GM19043 (cell line): Measurements from ENCODE around the gene GET4.

Experiments
- ATAC-seq: cut with Tn5 transposase; IDR thresholded peaks from one replicate; pipeline ENCODE4 v1.9.1; 2021; ENCODE audit warnings: low read depth; ENCODE audit not compliant: unreplicated experiment

GET4 gene

DNA sequence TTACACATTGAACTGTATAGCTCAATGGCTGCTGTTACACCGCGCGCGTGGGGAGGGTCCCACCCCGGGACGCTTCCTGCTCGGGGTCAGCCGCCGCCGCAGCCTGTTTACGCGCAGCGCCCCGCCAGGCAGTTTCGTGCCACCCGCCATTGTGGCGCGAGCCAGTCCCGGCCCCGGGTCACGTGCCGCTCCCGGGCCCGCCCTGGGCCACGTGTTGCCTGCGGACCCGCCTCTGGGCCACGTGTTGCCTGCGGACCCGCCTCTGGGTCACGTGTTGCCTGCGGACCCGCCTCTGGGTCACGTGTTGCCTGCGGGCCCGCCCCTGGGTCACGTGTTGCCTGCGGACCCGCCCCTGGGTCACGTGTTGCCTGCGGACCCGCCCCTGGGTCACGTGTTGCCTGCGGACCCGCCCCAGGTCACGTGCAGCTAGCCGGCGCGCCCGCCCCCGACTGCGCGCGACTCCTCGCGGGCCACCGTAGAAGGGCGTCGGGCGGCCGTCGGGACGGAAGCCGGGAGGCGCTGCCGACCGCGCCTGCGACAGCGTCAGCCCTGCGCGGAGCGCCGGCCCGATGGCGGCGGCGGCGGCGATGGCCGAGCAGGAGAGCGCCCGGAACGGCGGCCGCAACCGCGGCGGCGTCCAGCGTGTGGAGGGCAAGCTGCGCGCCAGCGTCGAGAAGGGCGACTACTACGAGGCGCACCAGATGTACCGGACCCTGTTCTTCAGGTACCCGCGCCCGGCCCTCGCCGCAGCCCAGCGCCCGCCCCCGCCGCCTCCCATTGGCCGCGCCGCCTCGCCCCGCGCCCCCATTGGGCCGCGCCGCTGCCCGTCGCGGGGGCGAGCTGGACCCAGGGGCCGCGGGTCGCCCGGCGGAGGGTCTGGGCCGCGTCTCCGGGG is at the start of gene GET4:
TSS of gene GET4 (plus strand) at position 478 of the 895 bp plus-strand sequence. CDS start at position 570, 92 bp downstream.
- peak; percentile 62 for ATAC-seq

GRCh38 chr7:828793-829561 is 47.4 kb upstream of the GET4 start:
- no peak for ATAC-seq

GRCh38 chr7:830069-830468 is 46.3 kb upstream of the GET4 start:
- no peak for ATAC-seq

DNA sequence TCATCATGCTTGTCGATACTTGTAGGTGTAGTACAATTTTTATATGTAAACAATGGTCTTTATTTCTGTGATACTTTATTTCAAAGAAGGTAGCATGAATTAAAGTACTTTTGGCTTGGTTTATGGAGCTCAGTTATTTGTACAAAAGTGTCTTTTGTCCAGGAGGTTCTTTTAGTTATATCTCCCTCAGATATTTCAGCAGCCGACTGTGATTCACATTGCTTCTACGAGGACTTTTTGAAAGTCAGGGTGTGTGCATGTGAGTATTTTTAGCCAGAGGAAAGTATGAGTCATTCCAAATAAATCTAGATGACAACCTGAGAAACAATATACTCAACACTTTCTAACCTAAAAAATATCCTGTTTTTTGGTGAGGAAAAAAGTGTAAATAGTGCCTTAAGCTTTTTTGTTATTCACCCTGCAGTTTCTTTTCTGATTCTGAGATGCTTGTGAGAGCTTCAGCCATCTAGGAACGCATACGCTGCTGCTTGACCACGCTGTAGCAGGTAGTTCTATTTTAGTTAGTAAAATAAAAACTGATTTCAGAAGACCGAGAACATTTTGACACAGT is 44.7 kb upstream of the GET4 start:
- ATAC-seq: no peak

DNA sequence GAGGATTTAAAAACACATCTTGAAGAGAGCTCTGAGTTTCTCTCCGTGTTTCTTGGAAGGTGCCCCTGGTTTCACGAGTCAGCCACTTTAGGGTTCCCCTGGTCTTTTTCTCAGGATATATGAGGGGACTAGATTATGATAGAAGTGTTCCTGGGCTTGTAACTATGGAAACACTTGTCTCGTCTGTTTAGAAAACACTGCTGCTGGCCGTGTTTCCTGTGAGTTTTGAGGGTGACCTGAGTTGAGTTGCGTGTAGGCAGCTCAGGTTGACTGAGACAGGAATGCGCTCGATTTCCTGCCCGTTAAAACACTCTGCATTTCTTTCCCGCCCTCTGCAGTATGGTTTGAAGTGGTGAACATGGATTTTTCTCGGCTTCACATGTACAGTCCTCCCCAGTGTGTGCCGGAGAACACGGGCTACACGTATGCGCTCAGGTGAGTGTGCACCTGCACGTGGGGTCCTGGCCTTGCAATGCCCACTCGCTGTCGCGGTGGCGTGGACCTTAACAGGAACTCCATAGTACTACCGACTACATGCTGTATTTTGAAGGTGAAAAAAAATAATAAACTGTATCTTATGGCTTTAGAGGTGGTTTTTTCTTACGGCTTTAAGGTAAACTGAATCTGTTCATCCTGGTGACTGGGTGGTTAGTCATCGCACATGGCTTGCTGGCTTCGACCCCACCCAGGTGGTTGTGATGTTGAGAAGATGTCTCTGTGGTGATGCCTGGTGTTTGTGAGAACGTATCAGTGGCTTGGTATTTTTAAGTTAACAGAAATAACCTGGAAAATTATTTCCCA is 44.0 kb upstream of the GET4 start, which contains the start of gene SUN1:
TSS of gene SUN1 (plus strand) at position 310 of the 801 bp plus-strand sequence. CDS start at position 359, 49 bp downstream.
- ATAC-seq: no peak

- ATAC-seq: no peak
Measured at GRCh38 chr7:832968-833424, 43.4 kb upstream of the GET4 start.

- ATAC-seq: no peak
Measured at GRCh38 chr7:833601-834258, 42.6 kb upstream of the GET4 start.

DNA sequence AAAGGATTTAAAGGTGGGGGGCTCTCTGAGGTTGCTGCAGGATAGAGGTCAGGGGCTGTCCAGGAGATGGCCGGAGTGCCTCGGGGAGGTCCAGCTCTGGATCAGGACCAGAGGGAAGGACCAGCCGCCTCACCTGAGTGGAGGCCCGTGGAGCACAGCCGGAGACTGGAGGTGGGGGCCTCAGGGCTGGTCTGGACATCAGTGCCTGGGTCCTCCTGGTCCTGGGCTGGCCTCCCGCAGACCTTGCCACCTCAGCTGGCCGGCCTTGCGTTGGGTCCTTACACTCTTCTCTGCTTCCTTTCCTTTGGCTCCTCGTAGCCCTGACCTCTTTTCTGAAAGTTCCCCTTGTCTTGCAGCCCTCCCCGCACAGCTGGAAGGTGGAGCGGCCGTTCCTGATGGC is 42.1 kb upstream of the GET4 start:
- ATAC-seq: no peak

DNA sequence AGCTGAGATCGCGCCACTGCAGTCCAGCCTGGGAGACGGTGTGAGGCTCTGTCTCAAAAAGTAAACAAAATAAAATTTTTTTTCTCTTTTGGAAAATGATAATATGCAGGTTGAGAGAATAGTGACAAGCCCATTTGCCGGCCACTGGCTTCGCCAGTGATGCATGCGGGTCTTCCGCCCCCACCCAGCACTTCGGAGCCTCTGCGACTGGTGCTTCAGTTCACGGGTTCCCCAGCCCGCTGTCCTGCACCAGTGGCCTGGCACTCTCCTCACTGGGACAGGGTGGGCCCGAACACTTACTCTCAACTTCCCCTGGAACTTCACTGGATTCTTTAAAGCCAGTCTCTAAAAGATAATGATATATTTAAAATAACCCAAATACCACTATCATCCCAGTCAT is 41.3 kb upstream of the GET4 start:
- ATAC-seq: no peak

- no peak for ATAC-seq
Measured at GRCh38 chr7:835485-836401, 40.6 kb upstream of the GET4 start.

- ATAC-seq: no peak
Measured at GRCh38 chr7:836429-836828, 39.9 kb upstream of the GET4 start.

DNA sequence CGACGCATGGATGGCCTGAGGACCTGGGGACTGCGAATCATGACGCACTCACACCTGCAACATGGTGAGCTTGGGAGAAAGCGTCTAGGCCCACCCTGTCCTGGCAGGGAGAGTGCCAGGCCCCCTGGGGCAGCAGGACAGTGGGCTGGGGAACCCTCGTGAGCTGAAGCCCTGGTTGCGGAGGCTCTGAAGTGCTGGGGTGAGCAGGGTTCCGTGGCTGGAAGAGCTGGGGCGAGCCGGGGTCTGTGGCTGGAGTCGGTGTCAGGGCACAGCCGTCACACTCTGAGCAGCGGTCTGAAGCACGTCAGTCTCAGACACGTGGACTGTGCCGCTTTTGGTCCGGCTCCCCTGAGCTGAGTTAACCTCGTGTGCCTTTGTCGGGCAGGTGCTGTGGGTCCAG is 39.4 kb upstream of the GET4 start:
- ATAC-seq: no peak

DNA sequence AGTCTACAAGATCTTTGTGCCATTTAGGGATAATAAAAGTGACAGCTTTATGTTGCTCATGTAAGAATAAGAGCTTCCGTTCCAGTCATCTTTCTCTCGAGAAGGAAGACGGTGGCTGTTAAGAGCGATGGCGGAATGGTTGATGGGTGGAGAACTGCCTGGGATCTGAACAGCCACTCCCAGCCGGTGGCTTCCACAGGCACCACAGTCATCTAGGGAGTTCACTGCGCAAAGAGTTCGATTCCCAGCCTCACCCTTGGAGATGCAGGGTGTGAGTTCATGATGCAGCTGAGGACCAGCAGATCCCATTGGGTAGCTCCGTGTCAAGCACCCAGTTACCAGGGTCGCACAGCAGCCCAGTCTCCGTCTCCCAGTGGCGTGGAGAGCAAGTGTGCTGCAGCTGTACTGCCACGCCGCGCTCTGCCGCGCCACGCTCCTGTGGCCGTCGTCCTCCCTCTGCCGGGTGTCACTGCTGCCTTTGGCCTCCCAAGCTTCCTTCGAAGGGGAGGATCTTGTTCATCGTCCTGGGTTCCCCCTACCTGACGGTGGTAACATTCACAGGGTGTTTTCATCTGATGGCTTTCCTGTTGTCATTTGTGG is 36.3 kb upstream of the GET4 start:
- no peak for ATAC-seq

DNA sequence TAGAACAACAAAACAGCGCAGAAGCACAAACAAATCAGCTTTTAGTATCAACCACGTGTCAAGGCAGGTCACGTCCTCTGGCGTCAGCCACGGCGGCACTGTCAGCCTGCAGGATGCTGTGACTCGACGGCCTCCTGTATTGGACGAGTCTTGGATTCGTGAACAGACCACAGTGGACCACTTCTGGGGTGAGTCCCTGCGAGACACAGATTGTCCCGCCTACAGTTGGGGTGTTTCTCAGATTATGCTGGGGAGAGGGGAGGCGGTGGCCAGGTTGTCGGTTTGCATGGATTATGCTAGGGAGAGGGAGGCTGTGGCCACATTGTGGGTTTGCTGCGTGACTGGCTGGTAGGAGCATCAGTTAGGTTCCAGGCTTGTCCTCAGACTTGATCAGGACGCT is 34.4 kb upstream of the GET4 start:
- ATAC-seq: no peak

- no peak for ATAC-seq
Measured at GRCh38 chr7:842431-843031, 33.8 kb upstream of the GET4 start.

DNA sequence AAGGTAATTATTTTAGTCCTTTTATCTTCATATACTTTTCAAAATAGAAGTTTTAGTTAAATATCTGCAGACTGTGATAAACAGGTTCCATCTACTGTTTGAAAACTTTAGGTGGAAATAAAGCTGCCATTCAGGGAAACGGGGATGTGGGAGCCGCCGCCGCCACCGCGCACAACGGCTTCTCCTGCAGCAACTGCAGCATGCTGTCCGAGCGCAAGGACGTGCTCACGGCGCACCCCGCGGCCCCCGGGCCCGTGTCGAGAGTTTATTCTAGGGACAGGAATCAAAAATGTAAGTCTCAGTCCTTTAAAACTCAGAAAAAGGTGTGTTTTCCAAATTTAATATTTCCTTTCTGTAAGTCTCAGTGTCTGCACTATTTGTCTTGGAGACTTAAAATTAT is 33.1 kb upstream of the GET4 start:
- ATAC-seq: no peak

- no peak for ATAC-seq
Measured at GRCh38 chr7:844043-844442, 32.3 kb upstream of the GET4 start.

DNA sequence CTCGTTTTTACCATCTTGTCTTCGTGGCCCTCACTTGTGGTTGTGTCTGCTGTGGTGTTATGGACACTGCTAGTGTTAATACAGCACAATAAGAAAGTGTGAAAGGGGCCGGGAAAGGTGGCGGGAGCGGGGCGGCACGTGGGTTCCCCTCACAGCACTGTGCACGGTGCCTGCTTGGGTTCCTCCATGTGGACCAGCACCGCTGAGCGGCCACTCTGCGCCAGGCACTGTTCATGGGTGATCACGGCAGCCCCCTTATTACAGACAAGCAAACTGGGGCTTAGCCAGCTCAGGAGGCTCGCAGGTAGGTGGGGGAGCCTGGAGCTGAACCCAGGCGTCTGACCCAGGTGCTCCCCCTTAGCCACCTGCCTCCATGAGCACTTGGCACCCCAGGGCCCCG is 31.8 kb upstream of the GET4 start:
- no peak for ATAC-seq
